KOPT-K1 (cell line): ENCODE measurements around the gene DCTN4.
A peak's percentile ranks its signal among the peaks of the same experiment; 100 is the strongest.

Experiments used
- H3K27ac ChIP-seq: fragments of 200-600 bp; sonication (generic); 2 replicates; pipeline ENCODE4 v1.5.1; 2016; ENCODE audit warnings: antibody characterized with exemption, mild to moderate bottlenecking, low read depth, low read length; ENCODE audit not compliant: poor library complexity, severe bottlenecking
- H3K36me3 ChIP-seq: fragments of 200-600 bp; sonication (generic); 2 replicates; pipeline ENCODE4 v1.5.1; 2017; ENCODE audit warnings: antibody characterized with exemption, mild to moderate bottlenecking, low read length, moderate library complexity; ENCODE audit not compliant: insufficient read depth
- H3K9me3 ChIP-seq: fragments of 200-600 bp; sonication (generic); 2 replicates; pipeline ENCODE4 v1.5.1; 2017; ENCODE audit warnings: antibody characterized with exemption, low read length, mild to moderate bottlenecking; ENCODE audit not compliant: insufficient read depth, poor library complexity, severe bottlenecking

The DCTN4 gene

GRCh38 chr5:150781706-150782614 lies 23.1 kb upstream of the DCTN4 start:
- Histone ChIP-seq H3K36me3 (no peaks in the 10 kb centered on the region), H3K9me3 (peaks cover 10% of the 10 kb centered on the region), H3K27ac (peak overlapping the region; percentile 82)

GRCh38 chr5:150780816-150781221 lies 22.0 kb upstream of the DCTN4 start:
- Histone ChIP-seq H3K36me3 (no peaks in the 10 kb centered on the region), H3K27ac (peak overlapping the region; percentile 44)

GRCh38 chr5:150780187-150780692 lies 21.4 kb upstream of the DCTN4 start:
- Histone ChIP-seq H3K9me3 (peaks cover under 1% of the 10 kb centered on the region), H3K36me3 (no peaks in the 10 kb centered on the region), H3K27ac (peak overlapping the region; percentile 44)

More at GRCh38 chr5:150780816-150781221, 22.0 kb upstream of the DCTN4 start:
- peaks cover 7% of the 10 kb centered on the region for H3K9me3 ChIP-seq

GRCh38 chr5:150779397-150780186 lies 20.8 kb upstream of the DCTN4 start:
- Histone ChIP-seq H3K9me3 (no peaks in the 10 kb centered on the region), H3K36me3 (no peaks in the 10 kb centered on the region), H3K27ac (peak overlapping the region; percentile 51)

- peak within 1 kb of the TSS; percentile 51 for H3K27ac ChIP-seq
- H3K36me3 ChIP-seq = no peaks in the 10 kb centered on the region
These were observed 19.9 kb upstream of the DCTN4 start, which contains the start of gene SMIM3 for GRCh38 chr5:150778517-150779396. Gene SMIM3, plus strand, starts transcription at chr5:150778757. Its CDS starts 16,684 bp downstream, at chr5:150795441.

GRCh38 chr5:150778088-150778516 lies 19.3 kb upstream of the DCTN4 start:
- H3K27ac ChIP-seq = peak overlapping the region; percentile 51
- H3K9me3 ChIP-seq = no peaks in the 10 kb centered on the region
- H3K36me3 ChIP-seq = no peaks in the 10 kb centered on the region

More at GRCh38 chr5:150778517-150779396, 19.9 kb upstream of the DCTN4 start, which contains the start of gene SMIM3:
- H3K9me3 ChIP-seq = no peaks in the 10 kb centered on the region

- Histone ChIP-seq H3K9me3 (no peaks in the 10 kb centered on the region), H3K36me3 (no peaks in the 10 kb centered on the region), H3K27ac (no peak overlapping the region)
These were observed 18.9 kb upstream of the DCTN4 start for GRCh38 chr5:150777685-150778084.

- H3K9me3 ChIP-seq = no peaks in the 10 kb centered on the region
- H3K27ac ChIP-seq = no peak overlapping the region
- H3K36me3 ChIP-seq = no peaks in the 10 kb centered on the region
These were observed 15.3 kb upstream of the DCTN4 start for GRCh38 chr5:150774145-150774544.

- no peaks in the 10 kb centered on the region for H3K9me3 ChIP-seq
- H3K36me3 ChIP-seq = no peaks in the 10 kb centered on the region
- H3K27ac ChIP-seq = no peak overlapping the region
These were observed 12.4 kb upstream of the DCTN4 start for GRCh38 chr5:150771034-150771795.

GRCh38 chr5:150766251-150766650 lies 7.4 kb upstream of the DCTN4 start:
- Histone ChIP-seq H3K36me3 (no peaks in the 10 kb centered on the region), H3K9me3 (no peaks in the 10 kb centered on the region), H3K27ac (no peak overlapping the region)

- no peaks in the 10 kb centered on the region for H3K36me3 ChIP-seq
- no peak overlapping the region for H3K27ac ChIP-seq
- no peaks in the 10 kb centered on the region for H3K9me3 ChIP-seq
These were observed 7.0 kb upstream of the DCTN4 start for GRCh38 chr5:150765799-150766169.

- Histone ChIP-seq H3K36me3 (no peaks in the 10 kb centered on the region), H3K27ac (no peak overlapping the region)
These were observed 6.4 kb upstream of the DCTN4 start for GRCh38 chr5:150765011-150765798.

GRCh38 chr5:150764530-150764929 lies 5.7 kb upstream of the DCTN4 start:
- Histone ChIP-seq H3K27ac (no peak overlapping the region), H3K9me3 (no peaks in the 10 kb centered on the region), H3K36me3 (no peaks in the 10 kb centered on the region)

More at GRCh38 chr5:150765011-150765798, 6.4 kb upstream of the DCTN4 start:
- H3K9me3 ChIP-seq = no peaks in the 10 kb centered on the region
